NB4 (cell line): ENCODE results near the gene GABRB2.

Experiments
- DNase-seq: peaks from one replicate; pipeline ENCODE4 v3.0.0; 2010; ENCODE audit warnings: low read depth
- H3K4me3 ChIP-seq: one replicate; pipeline ENCODE4 v1.5.1; 2011; ENCODE audit warnings: mild to moderate bottlenecking, low read depth, low read length, moderate library complexity
- CTCF ChIP-seq: IDR thresholded peaks from one replicate; pipeline ENCODE4 v1.5.1; 2012; ENCODE audit warnings: low read depth, low read length
- MAX ChIP-seq: IDR thresholded peaks from 2 replicates; pipeline ENCODE4 v1.6.1; 2011; ENCODE audit warnings: low read depth, low read length
- MYC ChIP-seq: IDR thresholded peaks from 2 replicates; pipeline ENCODE4 v1.6.1; 2011; ENCODE audit warnings: low read depth, low read length
- POLR2A ChIP-seq: IDR thresholded peaks from 2 replicates; pipeline ENCODE4 v1.6.1; 2011; ENCODE audit warnings: mild to moderate bottlenecking; ENCODE audit not compliant: insufficient read length; ENCODE audit errors: extremely low read depth

GABRB2 gene

GRCh38 chr5:161545344-161546094 is 1.0 kb downstream of the GABRB2 start:
- no peak for TF ChIP-seq CTCF
- no peak for TF ChIP-seq MYC
- no peak for TF ChIP-seq POLR2A
- no peak for TF ChIP-seq MAX
- no peak overlapping the region for H3K4me3 ChIP-seq
- DNase-seq, result no peak

- TF ChIP-seq CTCF (peak; percentile 89), MAX (peak; percentile 97), MYC (peak; percentile 93), POLR2A (no peak)
- DNase-seq, result peak; percentile 62
- no peak overlapping the region for H3K4me3 ChIP-seq
Measured at GRCh38 chr5:161544350-161544765, 2.2 kb downstream of the GABRB2 start.

- no peak for DNase-seq
- no peak overlapping the region for H3K4me3 ChIP-seq
- TF ChIP-seq MYC (no peak), CTCF (no peak), POLR2A (no peak), MAX (no peak)
Measured at GRCh38 chr5:161539016-161539415, 7.5 kb downstream of the GABRB2 start.

GRCh38 chr5:161535762-161536161 is 10.8 kb downstream of the GABRB2 start:
- no peak overlapping the region for H3K4me3 ChIP-seq
- no peak for TF ChIP-seq MYC
- no peak for TF ChIP-seq CTCF
- TF ChIP-seq MAX, result no peak
- no peak for TF ChIP-seq POLR2A
- peak; percentile 6 for DNase-seq

- no peak for DNase-seq
- TF ChIP-seq POLR2A (no peak), MYC (no peak), CTCF (no peak), MAX (no peak)
- no peak overlapping the region for H3K4me3 ChIP-seq
Measured at GRCh38 chr5:161530700-161531099, 15.8 kb downstream of the GABRB2 start.

GRCh38 chr5:161513942-161514341 is 32.6 kb downstream of the GABRB2 start:
- no peak overlapping the region for H3K4me3 ChIP-seq
- DNase-seq, result no peak
- no peak for TF ChIP-seq POLR2A
- TF ChIP-seq MAX, result no peak
- TF ChIP-seq MYC, result no peak
- no peak for TF ChIP-seq CTCF
